GM18861 (cell line): Measurements from ENCODE around the gene CNP.
A peak's percentile ranks its signal among the peaks of the same experiment; 100 is the strongest.

ENCODE experiments used
- ATAC-seq: cut with Tn5 transposase; IDR thresholded peaks from one replicate; pipeline ENCODE4 v1.9.1; 2021; ENCODE audit not compliant: unreplicated experiment

Gene CNP

DNA sequence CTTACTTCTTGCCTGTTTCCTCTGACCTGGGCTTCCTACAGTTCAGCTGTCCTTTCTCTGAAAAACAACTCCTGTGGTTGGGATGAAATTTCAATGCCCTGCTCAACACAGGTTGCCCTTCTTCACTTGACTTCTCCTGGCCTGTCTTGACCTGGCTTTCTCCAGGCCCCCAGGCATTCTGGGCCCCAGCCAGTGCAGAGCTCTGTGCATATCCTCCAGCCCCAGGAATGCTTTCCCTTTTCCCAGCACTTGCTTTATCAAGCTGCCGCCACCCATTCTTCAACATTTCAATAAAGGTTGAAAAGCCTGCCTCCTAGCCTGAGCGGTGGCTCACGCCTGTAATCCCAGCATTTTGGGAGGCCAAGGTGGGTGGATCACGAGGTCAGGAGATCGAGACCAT, 25.4 kb upstream of the CNP start:
- no peak for ATAC-seq

DNA sequence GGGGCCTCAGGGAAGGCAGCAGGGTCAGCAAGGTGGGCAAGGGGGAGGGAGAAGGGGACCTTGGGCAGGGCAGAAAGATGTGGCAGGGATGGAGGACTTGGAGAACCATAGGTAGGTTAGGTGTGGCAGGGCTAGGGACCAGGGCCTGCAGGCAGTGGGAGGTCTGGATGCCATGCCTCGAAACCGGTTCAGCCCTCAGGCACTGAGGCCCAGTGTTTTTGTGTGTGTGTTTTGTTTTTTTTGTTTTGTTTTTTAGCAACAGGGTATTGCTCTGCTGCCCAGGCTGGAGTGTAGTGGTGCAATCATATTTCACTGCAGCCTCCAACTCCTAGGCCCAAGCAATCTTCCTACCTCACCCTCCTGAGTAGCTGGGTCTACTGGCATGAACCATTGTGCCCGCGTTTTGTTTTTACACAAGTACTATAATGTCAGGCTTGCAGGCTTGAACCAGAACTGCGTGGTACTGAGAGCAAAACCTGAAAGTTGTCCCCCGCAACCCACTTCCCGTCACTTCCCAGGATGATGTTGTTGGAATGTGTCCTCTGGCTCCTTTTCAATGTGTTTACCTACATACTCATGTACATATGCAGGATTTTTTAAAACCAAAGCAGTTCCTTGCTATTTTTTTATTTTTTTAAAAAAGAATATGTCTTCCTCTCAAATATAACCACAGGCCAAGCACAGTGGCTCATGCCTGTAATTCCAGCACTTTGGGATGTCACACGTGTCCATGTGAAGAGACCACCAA, 23.8 kb upstream of the CNP start:
- ATAC-seq, result no peak

DNA sequence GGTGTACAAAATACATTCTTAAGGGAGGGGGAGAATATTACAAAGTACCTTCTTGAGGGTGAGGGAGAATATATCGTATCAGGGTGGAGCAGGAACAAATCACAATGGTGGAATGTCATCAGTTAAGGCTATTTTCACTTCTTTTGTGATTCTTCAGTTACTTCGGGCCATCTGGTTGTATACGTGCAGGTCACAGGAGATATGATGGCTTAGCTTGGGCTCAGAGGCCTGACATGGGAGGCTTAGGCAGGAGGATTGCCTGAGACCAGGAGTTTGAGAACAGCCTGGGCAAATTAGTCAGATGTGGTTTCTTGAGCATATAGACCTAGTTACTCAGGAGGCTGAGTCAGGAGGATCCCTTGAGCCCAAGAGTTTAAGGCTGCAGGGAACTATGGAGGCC, 23.1 kb upstream of the CNP start:
- no peak for ATAC-seq

DNA sequence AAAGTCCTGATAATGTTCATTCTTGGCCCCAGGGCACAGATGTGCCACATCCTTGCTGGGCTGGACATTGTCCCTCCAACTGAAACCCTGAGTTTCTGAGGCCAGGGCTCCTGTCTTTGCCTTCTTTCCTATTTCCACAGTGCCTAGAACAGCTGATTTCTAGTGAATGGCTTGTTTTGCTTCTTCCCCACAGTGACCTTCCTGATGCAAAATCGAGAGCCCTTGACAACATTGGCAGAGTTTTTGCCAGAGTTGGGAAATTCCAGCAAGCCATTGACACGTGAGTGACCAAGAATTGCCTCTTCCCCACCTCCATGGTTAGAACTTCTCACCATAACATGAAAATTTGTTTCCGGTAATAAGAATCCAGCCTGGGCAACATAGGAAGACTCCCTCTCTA, 21.7 kb upstream of the CNP start:
- no peak for ATAC-seq

DNA sequence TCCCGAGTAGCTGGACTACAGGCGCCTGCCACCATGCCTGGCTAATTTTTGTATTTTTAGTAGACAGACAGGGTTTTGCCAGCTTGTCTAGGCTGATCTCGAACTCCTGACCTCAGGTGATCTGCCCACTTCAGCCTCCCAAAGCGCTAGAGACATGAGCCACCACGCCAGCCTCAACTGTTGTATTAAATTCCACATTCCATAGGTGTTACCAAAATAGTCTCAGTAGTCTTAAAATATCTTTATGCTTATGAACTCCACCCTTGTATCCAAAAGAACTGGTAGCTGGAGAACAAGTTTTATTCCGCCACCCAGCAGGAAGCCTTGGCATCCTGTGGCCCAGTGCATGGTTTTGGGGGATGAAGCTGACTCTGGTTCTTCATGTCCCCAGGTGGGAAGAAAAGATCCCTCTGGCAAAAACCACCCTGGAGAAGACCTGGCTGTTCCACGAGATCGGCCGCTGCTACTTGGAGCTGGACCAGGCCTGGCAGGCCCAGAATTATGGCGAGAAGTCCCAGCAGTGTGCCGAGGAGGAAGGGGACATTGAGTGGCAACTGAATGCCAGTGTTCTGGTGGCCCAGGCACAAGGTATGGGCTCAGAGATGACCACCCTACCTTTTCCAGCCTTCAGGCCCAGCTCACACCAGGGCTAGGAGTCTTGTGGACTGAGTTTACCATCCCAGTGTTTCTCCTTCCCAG, 17.7 kb upstream of the CNP start:
- ATAC-seq, result no peak

DNA sequence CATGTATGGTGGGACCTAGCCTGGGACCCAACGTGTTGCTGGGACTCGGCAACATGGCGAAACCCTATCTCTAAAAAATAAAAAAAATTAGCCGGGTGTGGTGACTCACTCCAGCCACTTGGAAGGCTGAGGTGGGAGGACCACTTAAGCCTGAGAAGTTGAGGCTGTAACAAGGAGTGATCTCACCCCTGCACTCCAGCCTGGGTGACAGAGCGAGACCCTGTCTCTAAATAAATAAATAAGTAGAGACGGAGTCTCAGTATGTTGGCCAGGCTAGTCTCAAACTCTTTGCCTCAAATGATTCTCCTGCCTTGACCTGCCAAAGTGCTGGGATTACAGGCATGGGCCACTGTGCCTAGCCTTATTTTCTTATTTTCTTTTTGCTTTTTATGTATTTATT, 10.1 kb upstream of the CNP start:
- ATAC-seq, result no peak

DNA sequence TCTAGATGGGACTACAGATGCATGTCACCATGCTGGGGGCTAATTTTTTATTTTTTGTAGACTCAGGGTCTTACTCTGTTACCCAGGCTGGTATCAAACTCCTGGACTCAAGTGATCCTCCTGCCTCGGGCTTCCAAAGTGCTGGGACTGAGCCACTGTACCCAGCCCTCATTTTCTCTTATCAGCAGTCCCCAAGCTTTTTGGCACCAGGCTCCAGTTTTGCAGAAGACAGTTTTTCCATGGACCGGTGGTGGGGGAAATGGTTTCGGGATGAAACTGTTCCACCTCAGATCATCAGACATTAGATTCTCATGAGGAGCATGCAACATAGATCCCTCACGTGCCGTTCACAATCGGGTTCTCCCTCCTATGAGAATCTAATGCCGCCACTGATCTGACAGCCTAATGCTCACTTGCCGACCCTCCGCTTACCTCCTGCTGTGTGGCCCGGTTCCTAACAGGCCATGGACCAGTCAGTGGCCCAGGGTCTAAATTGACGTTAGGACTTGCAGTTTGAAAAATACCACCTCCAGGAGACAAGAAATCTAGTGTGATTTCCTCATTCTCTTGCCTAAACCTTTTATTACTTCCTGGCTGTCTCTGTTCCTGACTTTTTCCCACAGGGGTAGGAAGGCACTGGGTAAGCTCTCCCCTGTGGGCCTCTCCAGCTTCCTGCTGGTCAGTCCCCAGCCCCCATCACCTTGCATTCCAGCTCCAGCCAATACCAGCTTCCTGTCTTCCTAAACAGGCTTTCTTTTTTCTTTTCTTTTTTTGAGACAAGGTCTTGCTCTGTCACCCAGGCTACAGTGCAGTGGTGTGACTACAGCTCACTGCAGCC, 9.3 kb upstream of the CNP start:
- no peak for ATAC-seq

DNA sequence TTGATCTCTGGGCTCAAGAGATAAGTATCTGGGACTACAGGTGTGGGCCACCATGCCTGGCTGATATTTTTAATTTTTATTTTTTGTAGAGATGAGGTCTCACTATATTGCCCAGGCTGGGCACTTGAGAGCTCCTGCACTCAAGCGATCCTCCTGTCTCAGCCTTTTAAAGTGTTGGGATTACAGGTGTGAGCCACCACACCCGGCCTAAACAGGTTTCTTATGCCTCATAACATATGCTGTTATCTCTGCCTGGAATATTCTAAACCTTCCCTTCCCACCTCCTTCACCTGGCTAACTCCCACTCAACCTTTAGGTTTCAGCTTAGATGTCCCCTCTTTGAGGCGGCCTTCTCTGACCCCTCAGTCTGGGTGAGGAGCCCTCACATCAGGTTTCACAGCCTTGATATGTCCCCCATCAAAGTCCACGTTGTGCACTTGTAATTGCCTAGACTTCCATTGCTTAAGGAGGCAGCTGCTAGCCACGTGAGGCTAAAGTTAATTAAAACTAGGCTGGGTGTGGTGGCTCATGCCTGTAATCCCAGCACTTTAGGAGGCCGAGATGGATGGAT, 8.6 kb upstream of the CNP start:
- ATAC-seq, result no peak

DNA sequence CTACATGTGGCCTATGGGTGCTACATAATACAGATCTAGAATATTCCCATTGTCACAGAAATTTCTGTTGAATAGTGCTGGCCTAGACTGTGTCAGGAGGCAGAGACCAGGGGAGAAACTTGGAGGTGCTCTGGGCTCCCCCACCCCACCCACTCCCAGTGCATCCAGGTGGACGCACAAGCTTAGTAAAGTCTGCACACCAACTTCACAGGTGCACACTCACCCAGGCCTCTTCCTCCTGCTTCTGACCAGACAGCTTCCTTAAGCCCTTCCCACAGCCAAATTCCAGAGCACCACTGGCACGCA, 7.6 kb upstream of the CNP start:
- ATAC-seq, result no peak

DNA sequence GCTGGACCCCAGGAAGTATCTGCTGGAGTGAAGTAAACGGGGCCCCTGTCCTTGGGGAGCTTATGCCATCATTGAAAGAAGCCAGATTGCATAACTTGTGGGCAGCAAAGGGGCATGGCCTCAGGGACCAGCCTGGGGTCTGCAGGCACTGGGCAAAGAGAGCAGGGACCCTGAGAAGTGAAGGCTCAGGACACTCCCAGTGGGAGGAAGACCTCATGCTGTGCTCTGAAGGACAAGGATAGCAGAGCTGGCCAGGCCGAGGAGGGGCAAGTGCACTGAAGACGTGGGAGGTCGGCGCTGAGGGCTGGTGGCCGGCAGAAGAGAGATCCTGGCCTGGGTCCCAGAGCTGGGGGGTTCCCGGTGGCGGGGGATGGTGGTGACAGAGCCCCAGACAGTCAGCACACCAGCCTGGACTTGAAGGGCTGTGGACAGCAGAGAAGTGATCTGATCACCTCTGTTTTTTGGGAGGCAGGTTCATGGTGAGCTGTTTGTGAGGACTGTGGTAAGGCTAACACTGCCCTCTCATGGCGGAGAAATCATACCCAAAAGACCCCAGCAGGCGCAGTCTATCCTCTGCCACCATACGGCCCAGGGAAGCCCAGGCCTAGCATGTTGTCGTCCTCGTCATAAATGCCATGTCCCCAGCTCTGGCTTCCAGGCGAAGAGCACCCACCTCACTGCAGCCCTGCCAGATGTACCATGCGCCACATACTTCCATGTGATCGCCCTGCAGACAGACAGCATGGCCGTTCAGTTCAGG, 7.1 kb upstream of the CNP start:
- no peak for ATAC-seq

DNA sequence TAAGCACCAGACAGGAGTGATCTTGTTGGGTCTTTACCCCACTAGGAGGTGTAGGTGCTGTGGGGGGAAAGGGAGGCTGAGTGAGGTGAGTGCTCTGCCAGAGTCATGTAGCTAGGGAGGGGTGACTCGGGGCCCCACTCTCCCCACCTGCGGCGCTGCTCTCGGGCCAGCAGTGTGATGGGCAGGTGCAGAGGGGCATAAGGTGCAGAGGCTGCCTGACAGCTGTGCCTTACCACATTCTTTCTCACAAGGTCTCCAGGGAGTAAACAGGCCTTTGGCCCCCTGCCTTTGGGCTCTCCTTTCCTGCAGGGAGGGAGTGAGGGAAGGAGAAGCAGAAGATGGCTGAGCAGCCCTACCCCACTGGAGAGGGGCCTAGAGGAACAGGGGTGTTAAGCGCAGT, 4.5 kb upstream of the CNP start:
- no peak for ATAC-seq

DNA sequence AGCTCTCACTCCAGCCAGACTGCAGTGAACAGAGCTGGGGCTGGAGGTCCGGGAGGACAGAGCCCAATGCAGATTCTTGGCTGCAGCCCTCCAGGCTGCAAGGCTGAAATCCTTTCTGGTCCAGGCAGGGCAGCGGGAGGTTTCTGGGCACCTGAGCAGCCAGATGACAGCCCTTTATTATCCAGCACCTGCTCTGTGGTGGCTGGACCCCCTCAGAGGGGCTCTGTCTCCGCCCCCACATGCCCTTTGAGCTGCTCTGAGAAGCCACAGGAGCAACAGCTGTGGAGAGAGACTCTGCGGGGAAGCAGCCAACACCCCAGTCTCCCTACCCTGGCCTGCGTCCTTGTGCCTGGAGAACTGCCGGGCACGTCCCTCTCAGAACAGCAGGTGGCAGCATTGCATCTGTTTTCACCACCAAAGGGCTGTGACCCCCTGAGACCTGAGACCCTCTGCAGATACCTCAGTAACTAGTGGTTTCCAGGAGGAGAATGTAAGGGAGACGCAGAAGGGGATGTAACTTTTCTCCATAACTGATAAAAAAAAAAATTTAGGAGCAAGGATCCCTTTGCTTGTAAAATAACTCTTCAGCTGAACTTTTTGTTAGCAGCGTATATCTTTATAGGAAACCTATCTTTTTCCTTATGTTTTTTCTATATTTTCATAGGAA, 3.7 kb upstream of the CNP start:
- ATAC-seq, result no peak

DNA sequence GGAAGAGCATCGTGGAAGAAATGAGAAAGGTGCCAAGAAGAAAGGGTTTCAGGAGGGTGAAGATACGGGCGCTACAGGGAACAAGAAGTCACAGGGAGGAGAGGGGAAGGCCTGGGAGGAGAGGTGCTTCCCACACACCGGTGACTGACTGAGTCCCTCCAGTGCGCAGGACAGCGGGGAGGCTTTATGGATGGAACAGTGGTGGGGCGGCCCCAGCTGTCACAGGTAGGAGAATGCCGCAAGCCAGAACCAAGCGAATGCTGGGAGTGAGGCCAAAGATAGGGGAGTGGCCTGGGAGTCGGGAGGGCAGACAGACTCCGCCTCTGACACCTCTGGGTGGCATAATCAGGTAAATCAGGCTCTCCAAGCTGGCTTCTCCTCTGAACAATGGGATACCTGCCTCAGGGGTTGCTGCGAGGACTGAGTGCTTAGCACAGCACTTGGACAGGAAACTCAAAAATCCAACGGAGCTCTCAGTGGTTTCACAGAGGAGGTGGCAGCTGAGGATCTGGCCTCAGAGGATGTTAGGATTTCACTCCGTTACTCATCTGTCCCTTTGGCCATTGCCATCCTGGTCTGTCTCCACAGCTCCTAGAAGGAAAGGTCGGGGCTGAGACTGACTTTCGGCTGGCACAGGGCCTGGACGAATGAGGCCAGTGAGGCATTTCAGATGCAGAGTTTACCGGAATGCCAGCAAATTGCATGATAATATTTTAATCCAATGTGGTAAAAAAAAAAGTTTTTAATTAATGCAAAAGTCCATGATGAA, 717 bp upstream of the CNP start:
- no peak for ATAC-seq

DNA sequence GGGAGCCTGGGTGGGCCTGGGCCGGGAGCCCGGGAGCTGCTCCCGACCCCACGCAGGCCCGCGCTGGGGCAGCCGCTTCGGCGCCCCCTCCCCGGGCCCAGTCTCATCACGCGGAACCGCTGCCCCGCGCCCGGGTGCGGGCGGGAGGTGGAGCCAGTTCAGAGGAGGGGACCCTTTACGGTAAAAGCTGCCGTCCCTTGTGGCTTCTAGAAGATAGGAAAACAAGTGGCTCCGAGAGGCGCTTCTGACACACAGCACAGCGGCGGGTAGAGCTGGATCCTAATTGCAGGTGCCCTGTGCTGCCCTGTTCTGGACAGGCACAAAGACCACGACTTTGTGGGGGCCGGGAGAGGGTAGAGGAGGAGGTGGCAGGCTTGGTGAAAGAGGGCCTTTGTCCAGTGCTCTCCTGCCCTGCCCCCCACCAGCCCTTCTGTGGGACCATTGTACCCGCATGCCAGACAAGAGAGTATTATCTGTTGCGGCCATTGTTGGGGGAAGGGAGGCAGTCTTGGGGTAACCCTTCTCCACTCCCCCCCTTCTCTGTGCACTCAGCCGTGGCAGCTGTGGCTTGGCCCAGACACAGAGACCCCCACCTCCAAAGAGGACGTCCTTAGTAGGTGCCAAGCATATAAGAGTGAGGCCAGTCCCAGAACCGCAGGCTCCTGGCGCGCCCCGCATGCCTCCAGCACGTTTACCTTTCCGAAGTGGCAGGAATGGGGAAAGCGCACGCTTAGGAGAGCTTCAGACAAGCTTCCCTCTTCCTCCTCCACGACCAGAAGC, 736 bp downstream of the CNP start:
- ATAC-seq, result peak; percentile 5

DNA sequence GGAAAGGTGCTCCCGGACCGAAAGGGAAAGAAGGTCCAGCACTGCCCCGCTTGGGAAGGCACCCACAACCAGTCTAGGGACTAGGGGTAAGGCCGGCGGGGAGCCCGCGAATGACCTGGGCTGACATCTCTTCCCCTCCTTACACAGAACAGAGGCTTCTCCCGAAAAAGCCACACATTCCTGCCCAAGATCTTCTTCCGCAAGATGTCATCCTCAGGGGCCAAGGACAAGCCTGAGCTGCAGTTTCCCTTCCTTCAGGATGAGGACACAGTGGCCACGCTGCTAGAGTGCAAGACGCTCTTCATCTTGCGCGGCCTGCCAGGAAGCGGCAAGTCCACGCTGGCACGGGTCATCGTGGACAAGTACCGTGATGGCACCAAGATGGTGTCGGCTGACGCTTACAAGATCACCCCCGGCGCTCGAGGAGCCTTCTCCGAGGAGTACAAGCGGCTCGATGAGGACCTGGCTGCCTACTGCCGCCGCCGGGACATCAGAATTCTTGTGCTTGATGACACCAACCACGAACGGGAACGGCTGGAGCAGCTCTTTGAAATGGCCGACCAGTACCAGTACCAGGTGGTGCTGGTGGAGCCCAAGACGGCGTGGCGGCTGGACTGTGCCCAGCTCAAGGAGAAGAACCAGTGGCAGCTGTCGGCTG, 1.5 kb downstream of the CNP start:
- no peak for ATAC-seq

DNA sequence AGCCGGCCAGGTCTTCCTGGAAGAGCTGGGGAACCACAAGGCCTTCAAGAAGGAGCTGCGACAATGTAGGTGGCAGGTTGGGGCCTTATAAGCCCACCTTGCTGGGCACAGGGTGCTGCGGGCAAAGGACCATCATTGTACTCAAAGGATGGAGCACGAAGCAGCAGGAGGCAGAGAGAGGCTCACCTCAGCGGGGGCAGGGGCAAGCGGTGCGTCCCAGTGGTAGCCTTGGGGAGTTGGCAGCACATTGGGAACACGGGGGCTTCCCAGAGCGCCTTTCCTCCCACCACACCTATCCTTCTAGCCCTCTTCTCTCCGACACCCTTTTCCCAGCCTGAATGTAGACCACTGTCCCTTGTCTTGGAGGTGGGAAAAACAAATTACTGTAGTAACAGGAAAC, 2.1 kb downstream of the CNP start:
- no peak for ATAC-seq

DNA sequence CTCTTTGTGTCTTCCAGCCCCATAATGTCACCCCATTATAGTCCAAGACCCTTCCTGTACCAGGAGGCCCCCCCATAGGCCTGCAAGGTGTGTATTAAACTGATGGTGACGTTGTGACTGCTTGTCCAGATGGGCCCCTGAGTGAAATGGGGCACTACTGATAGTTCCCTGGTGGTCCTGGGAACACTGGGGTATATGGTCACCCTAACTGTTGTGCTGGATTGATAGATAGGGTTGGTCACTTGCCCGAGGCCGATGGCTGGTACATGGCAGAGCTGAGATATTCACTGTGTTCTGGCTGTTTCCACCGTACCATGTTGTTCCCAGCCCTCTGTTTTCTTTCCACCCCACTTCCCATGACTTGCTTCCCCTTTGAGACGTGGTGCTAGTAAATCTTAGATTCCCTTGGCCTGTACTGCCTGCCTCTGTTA, 4.3 kb downstream of the CNP start:
- ATAC-seq, result no peak

DNA sequence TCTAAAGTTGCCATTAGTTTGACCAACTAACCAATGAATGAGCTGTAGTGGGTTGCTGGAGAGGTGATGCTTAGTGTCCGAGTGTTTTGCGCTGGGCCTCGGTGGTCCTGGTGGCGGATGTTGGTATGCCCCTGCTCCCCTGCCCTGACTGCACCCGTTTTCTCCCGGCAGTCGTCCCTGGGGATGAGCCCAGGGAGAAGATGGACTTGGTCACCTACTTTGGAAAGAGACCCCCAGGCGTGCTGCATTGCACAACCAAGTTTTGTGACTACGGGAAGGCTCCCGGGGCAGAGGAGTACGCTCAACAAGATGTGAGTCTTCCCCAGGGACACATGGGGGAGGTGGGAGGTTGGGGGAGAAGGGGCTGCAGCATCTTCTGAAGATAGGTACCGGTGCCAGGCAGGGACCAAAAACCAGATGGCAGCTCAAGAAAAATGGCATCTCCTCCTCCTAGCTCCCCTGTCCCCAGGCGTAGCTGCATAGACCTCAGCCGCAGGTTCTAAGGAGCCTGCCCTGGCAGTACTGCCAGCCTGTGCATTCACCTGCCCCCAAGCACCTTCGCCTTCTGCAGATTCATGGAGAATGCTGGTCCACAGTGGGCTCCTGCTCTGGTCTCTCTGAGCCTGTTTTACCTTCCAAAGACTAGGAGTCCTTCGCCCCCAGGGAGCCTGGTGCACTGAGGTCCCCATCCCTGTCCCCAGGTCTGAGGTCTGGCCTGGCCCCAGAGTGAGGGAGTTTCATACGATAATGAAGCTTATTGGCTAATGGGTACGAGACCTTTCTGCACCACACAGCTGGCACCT, 5.3 kb downstream of the CNP start:
- no peak for ATAC-seq
